Skin epidermis (tissue), 12 donors: Measurements from ENCODE around the gene H6PD.

Source experiments
- H3K27ac ChIP-seq, 21 experiments: fragments of 200-600 bp; sonication (generic) in 11 of 21; one replicate each; pipeline ENCODE4 v1.5.0; 2020; ENCODE audit warnings: mild to moderate bottlenecking in 3 of 21, inconsistent platforms in 2 of 21, moderate library complexity in 2 of 21
- H3K4me3 ChIP-seq, 7 experiments: fragments of 200-600 bp; sonication (generic) in 2 of 7; one replicate each; pipeline ENCODE4 v1.5.0; 2020; ENCODE audit warnings: inconsistent platforms in 2 of 7, mild to moderate bottlenecking in 2 of 7, moderate library complexity in 1 of 7

H6PD gene

GRCh38 chr1:9305216-9305615 is 70.6 kb downstream of the H6PD start:
- Histone ChIP-seq H3K27ac (no peak overlapping the region), H3K4me3 (no peak overlapping the region)

- no peak overlapping the region for H3K4me3 ChIP-seq
- no peak overlapping the region for H3K27ac ChIP-seq
Measured at GRCh38 chr1:9306006-9306405, 71.4 kb downstream of the H6PD start.

DNA sequence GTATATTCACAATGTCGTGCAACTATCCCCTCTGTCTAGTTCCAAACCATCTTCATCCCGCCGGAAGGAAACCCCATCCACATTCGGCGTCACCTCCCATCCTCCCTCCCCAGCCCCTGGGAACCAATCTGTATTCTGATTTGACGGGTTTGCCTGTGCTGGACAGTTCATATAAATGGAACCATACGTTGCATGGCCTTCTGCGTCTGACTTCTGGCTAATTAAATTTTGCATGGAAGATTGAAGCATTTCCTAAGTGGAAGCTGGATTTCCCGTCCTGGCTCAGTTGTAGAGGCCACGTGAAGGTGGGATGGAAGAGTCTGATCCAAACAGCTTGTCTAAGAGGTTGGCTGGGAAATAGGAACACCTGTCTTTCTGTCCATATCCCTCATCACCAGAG is 72.7 kb downstream of the H6PD start:
- H3K27ac ChIP-seq = no peak overlapping the region
- H3K4me3 ChIP-seq = no peak overlapping the region

DNA sequence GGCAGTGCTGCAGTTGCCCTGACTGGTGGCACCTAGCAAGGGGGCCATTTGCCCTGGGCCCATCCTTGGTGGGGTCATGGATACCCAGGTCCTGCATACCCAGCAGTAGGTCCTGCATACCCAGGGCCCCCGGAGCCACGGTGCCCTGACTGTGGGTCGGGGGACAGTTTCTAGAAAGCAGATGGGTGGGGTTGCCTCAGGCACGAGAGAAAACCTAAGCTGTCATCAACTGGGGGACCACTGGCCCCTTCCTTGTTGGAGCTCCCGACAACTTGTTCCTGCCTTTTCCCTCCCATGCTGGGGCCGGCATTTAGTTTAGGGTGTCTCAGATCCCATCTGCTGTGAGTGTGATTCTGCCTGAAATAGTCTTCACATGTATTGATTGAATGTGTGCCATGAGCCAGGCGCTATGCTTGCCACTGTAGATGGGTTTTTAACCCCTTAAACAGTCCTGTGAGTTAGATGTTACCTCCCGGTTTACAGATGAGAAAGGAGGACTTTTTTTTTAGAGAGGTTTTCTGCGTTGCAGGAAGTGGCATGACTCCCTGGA is 73.7 kb downstream of the H6PD start:
- Histone ChIP-seq H3K27ac (no peak overlapping the region), H3K4me3 (no peak overlapping the region)

- no peak overlapping the region for H3K27ac ChIP-seq
Measured at GRCh38 chr1:9309080-9309479, 74.5 kb downstream of the H6PD start.

GRCh38 chr1:9309991-9310390 is 75.4 kb downstream of the H6PD start:
- no peak overlapping the region for H3K27ac ChIP-seq
- no peak overlapping the region for H3K4me3 ChIP-seq

More at GRCh38 chr1:9309080-9309479, 74.5 kb downstream of the H6PD start:
- no peak overlapping the region for H3K4me3 ChIP-seq

- Histone ChIP-seq H3K4me3 (no peak overlapping the region), H3K27ac (no peak overlapping the region)
Measured at GRCh38 chr1:9311029-9311428, 76.5 kb downstream of the H6PD start.

DNA sequence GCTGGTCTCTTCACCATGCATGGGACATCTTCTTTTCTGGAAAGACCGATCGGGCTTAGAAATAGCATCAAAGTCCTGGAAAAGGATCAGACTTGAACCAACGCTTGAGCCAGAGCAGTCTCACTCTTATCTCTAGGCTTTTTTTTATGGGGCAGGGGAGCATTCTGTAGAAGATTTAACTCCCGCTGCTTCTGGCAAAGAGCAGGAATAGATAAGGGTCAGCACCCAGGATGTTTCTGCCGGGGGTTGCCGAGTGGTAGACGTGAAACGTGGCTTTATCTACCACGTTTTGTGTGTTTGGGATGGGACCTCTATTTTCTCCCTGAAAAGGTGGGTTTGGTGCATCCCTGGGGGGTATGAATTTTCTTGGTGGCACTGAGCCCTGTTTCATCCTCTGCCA is 76.9 kb downstream of the H6PD start:
- H3K4me3 ChIP-seq = no peak overlapping the region
- H3K27ac ChIP-seq = no peak overlapping the region

GRCh38 chr1:9312168-9312720 is 77.7 kb downstream of the H6PD start:
- Histone ChIP-seq H3K4me3 (no peak overlapping the region), H3K27ac (no peak overlapping the region)

DNA sequence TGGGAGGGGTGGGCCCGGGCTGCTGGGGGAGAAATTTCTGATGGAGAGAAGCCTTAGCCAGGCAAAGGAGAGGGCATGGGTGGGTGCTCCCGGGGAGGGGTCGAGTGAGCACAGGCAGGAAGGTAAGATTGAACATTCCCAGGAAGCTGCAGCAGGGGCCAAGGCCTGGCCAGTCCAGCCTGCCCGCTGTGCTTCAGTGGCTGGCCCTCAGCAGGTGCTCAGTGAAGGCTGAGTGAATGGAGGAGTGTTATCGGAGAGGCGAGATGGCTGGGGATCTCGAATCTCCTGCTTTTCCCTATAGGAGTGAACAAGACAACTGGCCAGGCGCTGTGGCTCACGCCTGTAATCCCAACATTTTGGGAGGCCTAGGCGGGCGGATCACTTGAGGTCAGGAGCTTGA is 79.0 kb downstream of the H6PD start:
- Histone ChIP-seq H3K4me3 (no peak overlapping the region), H3K27ac (no peak overlapping the region)

DNA sequence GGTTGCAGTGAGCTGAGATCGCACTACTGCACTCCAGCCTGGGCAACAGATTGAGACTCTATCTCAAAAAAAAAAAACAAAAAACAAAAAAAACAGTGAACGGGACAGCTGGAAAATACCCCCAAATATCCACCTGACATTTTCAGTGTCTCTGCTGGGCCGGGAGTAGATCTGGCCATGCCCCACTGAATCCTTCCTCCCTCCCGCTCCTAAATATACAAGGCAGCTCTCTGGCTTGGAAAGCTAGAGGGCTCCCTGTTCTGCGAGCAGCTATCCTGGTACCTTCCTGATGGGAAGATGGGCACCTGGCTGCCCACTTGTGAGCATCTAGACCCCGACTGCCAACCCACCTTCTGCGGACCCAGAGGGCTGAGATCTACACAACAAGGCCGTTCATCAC is 79.5 kb downstream of the H6PD start:
- no peak overlapping the region for H3K27ac ChIP-seq

DNA sequence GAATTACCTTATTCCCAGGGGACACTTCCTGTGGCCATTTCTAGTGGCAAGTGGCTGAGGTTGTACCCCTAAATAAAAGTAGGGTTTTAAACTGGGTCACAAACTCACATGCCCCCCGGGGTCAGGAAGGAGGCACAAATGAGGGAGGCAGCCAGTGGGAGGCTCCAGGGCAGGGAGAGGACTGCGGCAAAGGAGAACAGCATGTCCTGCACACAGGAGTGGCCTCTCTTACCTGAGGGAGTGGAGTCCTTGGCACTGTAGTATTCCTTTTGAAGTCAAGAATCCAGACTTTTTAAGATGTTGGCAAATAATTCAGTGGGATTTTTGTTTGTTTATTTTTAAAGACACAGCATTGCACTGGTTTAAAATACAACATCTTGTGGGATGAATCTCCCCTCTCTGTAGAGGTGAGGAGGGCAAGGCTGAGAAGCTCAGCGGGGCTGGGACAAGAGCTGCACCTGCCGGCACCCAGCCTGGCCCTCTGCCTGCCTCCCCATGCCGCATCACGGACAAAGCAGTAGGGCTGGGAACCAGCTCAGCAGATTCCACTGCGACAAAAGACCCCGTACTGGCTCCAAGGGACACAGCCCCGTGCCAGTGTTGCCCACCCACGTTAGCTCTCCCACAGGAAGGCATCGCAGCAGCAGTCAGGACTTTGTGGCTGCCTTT is 80.3 kb downstream of the H6PD start:
- H3K4me3 ChIP-seq = no peak overlapping the region
- H3K27ac ChIP-seq = peak overlapping the region in 5 of 21 experiments; percentile 14 to 73 (median 26)

More for the DNA sequence above, 79.5 kb downstream of the H6PD start:
- H3K4me3 ChIP-seq = no peak overlapping the region

- Histone ChIP-seq H3K27ac (peak overlapping the region in 13 of 21 experiments; percentile 1 to 73 (median 27)), H3K4me3 (no peak overlapping the region)
Measured at GRCh38 chr1:9315411-9316079, 81.0 kb downstream of the H6PD start.

- peak overlapping the region in 12 of 21 experiments; percentile 1 to 73 (median 30) for H3K27ac ChIP-seq
- no peak overlapping the region for H3K4me3 ChIP-seq
Measured at GRCh38 chr1:9316080-9316444, 81.5 kb downstream of the H6PD start.

DNA sequence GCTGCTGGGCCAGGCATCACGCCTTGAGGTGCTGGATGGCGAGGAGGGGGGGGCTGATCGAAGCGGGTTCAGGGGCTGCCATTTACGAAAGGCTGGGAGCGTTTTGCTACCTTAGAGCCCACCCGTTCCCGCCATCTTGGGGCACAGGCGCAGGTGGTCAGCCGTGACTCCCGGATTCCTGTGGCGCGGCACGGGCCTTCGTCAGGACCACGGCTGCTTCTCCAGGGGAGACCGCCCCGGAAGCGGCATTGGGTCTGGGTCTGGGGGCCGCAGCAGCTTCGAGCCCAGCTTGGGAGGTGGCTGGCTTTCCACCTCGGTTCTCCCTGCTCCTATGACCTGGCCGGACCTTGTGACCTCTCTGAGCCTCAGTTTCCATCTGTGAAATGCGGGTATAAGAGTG is 81.9 kb downstream of the H6PD start:
- peak overlapping the region in 4 of 21 experiments; percentile 1 to 49 (median 2) for H3K27ac ChIP-seq
- no peak overlapping the region for H3K4me3 ChIP-seq

DNA sequence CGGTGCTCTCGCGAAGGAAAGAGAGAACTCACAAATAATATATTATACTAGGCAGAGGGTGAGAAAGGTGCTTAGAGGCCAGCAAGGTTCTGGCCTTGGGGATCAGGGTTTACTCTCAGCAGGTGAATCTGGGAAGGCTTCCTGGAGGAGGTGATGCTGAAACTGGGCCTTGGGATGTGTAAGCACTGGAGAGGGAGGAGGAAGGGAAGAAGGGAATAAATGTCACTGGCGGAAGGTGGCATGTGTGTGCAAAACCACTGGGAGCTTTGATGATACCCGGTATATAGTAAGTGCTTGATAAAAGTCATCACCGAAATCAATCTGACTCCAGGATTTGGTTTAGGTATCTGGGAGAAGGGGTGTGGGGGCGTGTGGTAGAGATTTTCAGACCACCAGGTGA is 82.5 kb downstream of the H6PD start:
- Histone ChIP-seq H3K27ac (peak overlapping the region in 4 of 21 experiments; percentile 25 to 62 (median 34)), H3K4me3 (no peak overlapping the region)

DNA sequence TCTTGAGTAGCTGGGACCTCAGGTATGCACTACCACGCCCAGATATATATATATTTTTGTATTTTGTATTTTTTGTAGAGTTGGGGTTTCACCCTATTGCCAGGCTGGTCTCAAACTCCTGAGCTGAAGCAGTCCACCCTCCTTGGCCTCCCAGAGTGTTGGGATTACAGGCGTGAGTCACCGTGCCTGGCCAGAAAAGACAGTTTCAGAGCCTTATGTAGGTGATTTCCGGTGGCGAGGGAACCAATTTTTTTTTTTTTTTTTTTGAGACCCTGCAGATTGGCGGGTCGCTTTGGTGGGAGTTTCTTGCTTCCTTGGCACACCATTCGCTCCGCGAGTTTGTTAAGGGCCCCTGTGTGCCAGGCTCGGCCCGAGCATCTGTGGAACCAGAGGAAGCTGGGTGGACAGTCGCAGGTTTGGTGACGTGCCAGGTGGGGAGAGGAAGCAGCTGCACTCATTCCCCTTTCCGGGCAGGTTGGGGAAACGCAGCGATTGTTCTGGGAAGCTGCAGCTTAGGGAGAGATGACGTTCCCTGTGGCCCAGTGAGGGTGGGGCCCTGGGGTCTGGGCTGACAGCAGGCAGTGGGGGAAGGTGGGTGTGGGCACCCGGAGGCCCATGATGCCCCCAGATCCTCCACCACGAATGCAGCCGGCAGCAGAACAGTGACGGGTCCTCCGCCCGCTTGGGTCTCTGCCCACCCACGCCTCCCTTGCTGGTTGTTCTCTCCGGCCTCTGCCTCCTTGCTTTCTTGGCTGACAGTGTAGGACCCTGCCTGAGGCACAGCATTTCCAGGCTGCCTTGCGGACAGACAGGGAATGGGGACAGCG is 83.2 kb downstream of the H6PD start:
- Histone ChIP-seq H3K4me3 (no peak overlapping the region), H3K27ac (peak overlapping the region in 9 of 21 experiments; percentile 17 to 67 (median 38))

- Histone ChIP-seq H3K27ac (peak overlapping the region in 2 of 21 experiments; percentile 5 to 44), H3K4me3 (no peak overlapping the region)
Measured at GRCh38 chr1:9319208-9319788, 84.7 kb downstream of the H6PD start.

- H3K4me3 ChIP-seq = no peak overlapping the region
- H3K27ac ChIP-seq = no peak overlapping the region
Measured at GRCh38 chr1:9319789-9320519, 85.4 kb downstream of the H6PD start.
